ENCODE data around the gene DMRTA2.

- TF ChIP-seq CTCF (IDR thresholded peaks at IDR 0.05) (no peak), POLR2A (IDR thresholded peaks at IDR 0.05) (no peak)
These were observed 17.4 kb downstream of the DMRTA2 start for GRCh38 chr1:50405814-50406213.

Data from heart left ventricle (tissue), 13 donors.